HFF-Myc (cell line): ENCODE data around the gene TEKTIP1.

ENCODE experiments used
- DNase-seq: peaks from one replicate; pipeline ENCODE4 v3.0.0-alpha.2; 2011; ENCODE audit warnings: low read depth; ENCODE audit errors: extremely low read depth
- H3K4me3 ChIP-seq: replicated peaks from 2 replicates; pipeline ENCODE4 v1.5.1; 2011; ENCODE audit warnings: low read depth, mild to moderate bottlenecking, control low read depth, low read length
- TF ChIP-seq, protein P1 (sequence below): IDR thresholded peaks from 2 replicates; pipeline ENCODE4 v1.5.1; 2012; ENCODE audit warnings: mild to moderate bottlenecking, low read depth, low read length, control low read depth; ENCODE audit errors: missing control alignments

TEKTIP1 gene

GRCh38 chr19:3539756-3540118 lies 763 bp downstream of the TEKTIP1 start:
- no peak for DNase-seq
- TF ChIP-seq, protein P1, sequence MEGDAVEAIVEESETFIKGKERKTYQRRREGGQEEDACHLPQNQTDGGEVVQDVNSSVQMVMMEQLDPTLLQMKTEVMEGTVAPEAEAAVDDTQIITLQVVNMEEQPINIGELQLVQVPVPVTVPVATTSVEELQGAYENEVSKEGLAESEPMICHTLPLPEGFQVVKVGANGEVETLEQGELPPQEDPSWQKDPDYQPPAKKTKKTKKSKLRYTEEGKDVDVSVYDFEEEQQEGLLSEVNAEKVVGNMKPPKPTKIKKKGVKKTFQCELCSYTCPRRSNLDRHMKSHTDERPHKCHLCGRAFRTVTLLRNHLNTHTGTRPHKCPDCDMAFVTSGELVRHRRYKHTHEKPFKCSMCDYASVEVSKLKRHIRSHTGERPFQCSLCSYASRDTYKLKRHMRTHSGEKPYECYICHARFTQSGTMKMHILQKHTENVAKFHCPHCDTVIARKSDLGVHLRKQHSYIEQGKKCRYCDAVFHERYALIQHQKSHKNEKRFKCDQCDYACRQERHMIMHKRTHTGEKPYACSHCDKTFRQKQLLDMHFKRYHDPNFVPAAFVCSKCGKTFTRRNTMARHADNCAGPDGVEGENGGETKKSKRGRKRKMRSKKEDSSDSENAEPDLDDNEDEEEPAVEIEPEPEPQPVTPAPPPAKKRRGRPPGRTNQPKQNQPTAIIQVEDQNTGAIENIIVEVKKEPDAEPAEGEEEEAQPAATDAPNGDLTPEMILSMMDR = no peak
- no peak overlapping the region for H3K4me3 ChIP-seq

DNA sequence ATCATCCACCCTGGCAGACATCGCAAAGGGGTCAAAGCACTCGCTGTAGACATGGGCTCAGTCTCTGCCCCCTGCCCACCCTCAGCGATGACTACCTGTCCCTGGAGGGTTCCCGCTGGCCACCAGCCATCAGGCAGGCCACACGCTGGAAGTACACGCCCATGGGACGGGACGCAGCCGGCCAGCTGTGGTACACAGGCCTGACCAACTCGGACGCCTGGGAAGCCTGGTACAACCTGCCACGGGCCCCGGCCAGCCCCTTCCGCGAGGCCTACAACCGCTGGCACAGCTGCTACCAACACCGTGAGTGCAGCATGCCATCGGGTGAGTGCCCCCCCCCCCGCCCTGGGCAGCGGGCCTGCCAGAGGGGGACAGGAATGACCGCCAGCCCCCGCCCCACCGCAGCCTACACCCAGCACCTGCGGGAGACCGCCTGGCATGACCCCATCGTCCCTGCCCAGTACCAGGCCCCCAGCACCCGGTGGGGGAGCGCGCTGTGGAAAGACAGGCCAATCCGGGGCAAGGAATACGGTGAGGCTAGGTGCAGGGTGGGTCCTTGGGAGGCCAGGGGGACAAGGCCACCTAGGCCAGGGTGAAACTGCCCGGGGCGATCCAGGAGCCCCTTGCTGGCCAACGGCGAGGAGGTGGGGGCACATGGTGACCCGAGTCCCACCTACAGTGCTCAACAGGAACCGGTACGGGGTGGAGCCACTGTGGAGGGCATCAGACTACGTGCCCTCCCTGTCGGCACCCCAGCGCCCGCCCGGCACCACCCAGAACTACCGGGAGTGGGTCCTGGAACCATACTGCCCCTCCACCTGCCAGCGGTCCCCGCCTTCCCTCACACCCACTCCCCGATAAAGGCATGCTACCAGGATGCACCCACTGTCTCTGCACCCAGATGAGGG lies 4.4 kb downstream of the TEKTIP1 start:
- TF ChIP-seq, protein P1 = no peak
- H3K4me3 ChIP-seq = no peak overlapping the region
- no peak for DNase-seq

DNA sequence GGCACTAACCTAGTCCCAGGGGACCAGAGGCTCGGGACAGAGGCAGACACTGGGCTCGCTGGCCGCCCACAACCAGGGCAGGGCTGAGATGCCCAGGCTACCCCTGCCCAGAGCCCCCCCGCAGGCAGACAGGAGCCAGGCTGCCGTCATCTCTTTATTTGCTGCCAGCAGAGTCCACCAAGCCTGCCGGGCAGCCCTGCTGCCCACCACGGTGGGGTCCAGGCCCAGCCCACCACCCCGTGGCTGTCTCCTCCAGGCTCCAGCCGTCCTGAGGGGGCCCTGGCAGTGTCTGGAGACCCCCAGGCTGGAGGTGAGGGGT lies 5.0 kb downstream of the TEKTIP1 start:
- TF ChIP-seq, protein P1 = no peak
- no peak overlapping the region for H3K4me3 ChIP-seq
- DNase-seq = no peak

- DNase-seq = no peak
- TF ChIP-seq, protein P1 = peak; percentile 91
Measured at GRCh38 chr19:3544742-3545668, 6.0 kb downstream of the TEKTIP1 start.

GRCh38 chr19:3545669-3546034 lies 6.7 kb downstream of the TEKTIP1 start:
- TF ChIP-seq, protein P1 = no peak
- no peak for DNase-seq
- H3K4me3 ChIP-seq = no peak overlapping the region

More at GRCh38 chr19:3544742-3545668, 6.0 kb downstream of the TEKTIP1 start:
- no peak overlapping the region for H3K4me3 ChIP-seq

DNA sequence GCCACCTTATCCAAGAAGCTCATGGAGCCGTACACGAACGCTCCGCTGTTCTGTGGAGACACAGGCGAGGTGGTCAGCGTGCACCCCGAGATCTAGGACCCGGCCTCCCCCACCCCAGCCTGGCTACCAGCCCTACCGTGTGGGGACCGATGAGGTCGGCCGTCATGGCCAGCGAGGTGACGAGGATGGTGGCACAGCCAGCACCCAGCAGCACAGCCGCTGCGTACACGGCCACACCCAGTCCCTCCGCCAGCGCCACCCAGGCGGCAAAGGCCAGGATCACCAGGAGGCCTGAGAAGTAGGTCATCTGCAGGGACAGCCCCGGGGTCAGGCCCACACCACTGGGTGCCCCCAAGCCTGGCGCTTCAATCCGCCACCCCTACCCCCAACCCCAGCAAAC lies 7.1 kb downstream of the TEKTIP1 start:
- TF ChIP-seq, protein P1 = no peak
- no peak overlapping the region for H3K4me3 ChIP-seq
- DNase-seq = no peak
